ENCODE data around the gene FADS3. TPM values are rescaled to one million over a fixed set of nuclear protein-coding genes. Genes with fewer than 3 reads are reported as not detected.

The FADS3 gene
- total RNA-seq (1 to 10 TPM; 1.4 to 8.6 (median 6.2) TPM), polyA plus RNA-seq (1 to 10 TPM in 1 of 2 donors, under 1 TPM in 1; 0.31 to 1.3 TPM), total RNA-seq (3.2 reads per million, percentile 17 among the genes with 10 or more reads in this experiment)

DNA sequence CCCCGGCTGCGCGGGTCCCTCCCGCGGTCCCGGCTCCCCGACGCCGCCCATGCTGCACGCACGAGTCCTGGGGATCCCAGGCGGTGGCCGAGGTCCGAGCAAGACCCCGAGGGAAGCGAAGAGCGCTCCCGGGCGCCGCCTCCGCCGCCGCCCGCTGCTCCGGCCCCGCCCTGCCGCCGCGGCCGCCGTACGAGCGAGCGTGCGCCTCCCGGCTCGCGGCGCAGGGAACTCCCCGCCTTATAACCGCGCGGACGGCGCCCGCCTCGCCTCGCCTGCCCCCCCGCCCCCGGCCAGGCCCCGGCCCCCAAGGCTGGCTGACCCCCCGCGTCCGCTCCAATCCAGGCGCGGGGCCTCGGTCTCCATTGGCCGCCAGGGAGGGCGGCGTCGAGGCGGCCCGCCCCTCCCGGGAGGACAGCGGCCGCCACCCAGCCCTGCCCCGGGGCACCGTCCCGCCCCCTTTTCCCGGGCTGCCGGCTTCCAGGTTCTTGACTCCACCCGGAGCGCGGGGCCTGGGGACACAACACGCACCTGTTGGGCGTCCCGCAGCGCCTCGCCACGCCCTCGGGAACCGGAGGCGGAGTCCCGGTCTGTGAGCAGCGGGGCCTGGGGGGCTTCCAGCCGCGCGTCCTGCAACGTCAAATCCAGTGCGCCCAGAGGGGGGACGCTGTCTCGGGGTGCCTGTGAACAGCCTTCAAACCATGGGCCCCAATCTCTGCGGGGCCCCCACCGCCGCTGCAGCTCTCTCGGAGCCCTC is at the start of gene FADS3:
TSS of gene FADS3 (minus strand) at position 215 of the 754 bp plus-strand sequence. CDS start at position 51, 164 bp downstream.
- Mint-ChIP-seq H3K27ac (peak within 1 kb of the TSS in 7 of 9 donors; percentile 36 to 86 (median 73)), H3K4me3 (peak within 1 kb of the TSS; percentile 73 to 93 (median 82)), H3K9me3 (no peaks in the 10 kb centered on the region), H3K4me1 (peaks cover 0 to 11% (median 4%) of the 10 kb centered on the region in 7 donors), H3K36me3 (no peaks in the 10 kb centered on the region), H3K27me3 (peaks cover 0 to 10% (median 0%) of the 10 kb centered on the region in 5 donors)
- no peaks in the 10 kb centered on the region for H3K27me3 ChIP-seq (ENCODE audit: control insufficient read depth in 2 of 2, insufficient read depth in 2 of 2, low read length in 2 of 2)
- peak within 1 kb of the TSS; percentile 64 for H3K4me3 ChIP-seq (ENCODE audit: low read length)
- peaks cover 9% of the 10 kb centered on the region in 2 donors for H3K4me1 ChIP-seq (ENCODE audit: control insufficient read depth in 2 of 2, insufficient read depth in 2 of 2, low read length in 2 of 2)
- no peaks in the 10 kb centered on the region for H3K9me3 ChIP-seq (ENCODE audit: control insufficient read depth in 2 of 3, low read length in 3 of 3)
- CTCF ChIA-PET: interaction anchor here (0.9 to 1.2 kb wide), 2 partner anchors 8 to 10 kb away, joined by 3 read pairs; no protein-coding TSS in a partner anchor
- DNase-seq: peak; percentile 39 to 78 (median 45)
- intact Hi-C loops (cut with micrococcal nuclease): loop anchor here (1.0 to 5.0 kb wide), 6 partner anchors 64 to 232 kb away; partner anchors contain the start of genes FADS2 (in 1 of the 2), FEN1 (in 1 of the 2), FTH1 (in 1 of the 2) and TMEM258 (in 1 of the 2)
- ATAC-seq: peak; percentile 77
- no peaks in the 10 kb centered on the region for H3K36me3 ChIP-seq (ENCODE audit: control insufficient read depth in 2 of 3, insufficient read depth in 3 of 3, low read length in 3 of 3)
- POLR2A ChIA-PET: interaction anchor here (0.5 kb wide), 1 partner anchor 1447 kb away, joined by 4 read pairs; no protein-coding TSS in a partner anchor
- H3K27ac ChIP-seq (ENCODE audit: low read depth, low read length): peak within 1 kb of the TSS; percentile 69

DNA sequence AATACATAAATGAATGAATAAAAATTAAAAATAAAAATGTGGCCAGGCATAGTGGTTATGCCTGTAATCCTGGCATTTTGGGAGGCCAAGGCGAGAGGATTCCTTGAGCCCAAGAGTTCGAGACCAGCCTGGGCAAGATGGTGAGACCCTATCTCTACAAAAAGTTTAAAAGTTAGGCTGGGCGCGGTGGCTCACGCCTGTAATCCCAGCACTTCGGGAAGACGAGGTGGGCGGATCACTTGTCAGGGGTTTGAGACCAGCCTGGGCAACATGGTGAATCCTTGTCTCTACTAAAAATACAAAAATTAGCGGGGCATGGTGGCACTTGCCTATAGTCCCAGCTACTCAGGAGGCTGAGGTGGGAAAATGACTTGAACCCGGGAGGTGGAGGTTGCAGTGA is 49.1 kb upstream of the FADS3 start:
- peaks cover 4 to 35% (median 17%) of the 10 kb centered on the region in 5 donors for H3K27me3 Mint-ChIP-seq
- CTCF ChIA-PET: interaction anchor here (0.6 kb wide), 1 partner anchor 8 kb away, joined by 3 read pairs; no protein-coding TSS in a partner anchor

DNA sequence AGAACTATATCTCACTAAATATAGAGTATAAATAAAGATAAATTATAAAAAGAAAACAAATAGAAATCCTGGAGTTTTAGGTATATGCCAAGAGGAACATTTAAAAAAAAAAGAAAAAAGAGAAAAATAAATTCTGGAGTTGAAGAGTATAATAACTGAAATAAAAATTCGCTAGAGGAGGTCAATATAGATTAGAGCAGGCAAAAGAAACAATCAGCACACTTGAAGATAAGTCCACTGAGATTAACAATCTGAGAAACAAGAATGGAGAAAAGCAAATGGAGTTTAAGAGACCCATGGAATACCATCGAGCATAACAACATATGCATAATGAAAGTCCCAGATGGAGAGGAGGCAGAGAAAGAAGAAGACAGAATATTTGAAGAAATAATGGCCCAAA is 44.5 kb upstream of the FADS3 start:
- ATAC-seq: no peak
- no peak for DNase-seq
- ChIA-PET CTCF (interaction anchor here (1.2 kb wide), 1 partner anchor 11 kb away, joined by 4 read pairs; no protein-coding TSS in a partner anchor), POLR2A (interaction anchor here (1.2 kb wide), 1 partner anchor 105 kb away, joined by 3 read pairs; no protein-coding TSS in a partner anchor)
- H3K4me3 ChIP-seq (ENCODE audit: low read length): no peak overlapping the region
- Mint-ChIP-seq H3K4me1 (no peaks in the 10 kb centered on the region), H3K9me3 (peaks cover 5 to 42% (median 23%) of the 10 kb centered on the region in 11 donors), H3K36me3 (peaks cover 0 to 22% (median 8%) of the 10 kb centered on the region in 5 donors), H3K4me3 (no peak overlapping the region), H3K27me3 (peaks cover 27 to 44% (median 38%) of the 10 kb centered on the region in 5 donors), H3K27ac (no peak overlapping the region)
- no peaks in the 10 kb centered on the region for H3K4me1 ChIP-seq (ENCODE audit: control insufficient read depth in 2 of 2, insufficient read depth in 2 of 2, low read length in 2 of 2)
- intact Hi-C loops (cut with micrococcal nuclease): no loop called here
- H3K27ac ChIP-seq (ENCODE audit: low read depth, low read length): no peak overlapping the region
- no peaks in the 10 kb centered on the region for H3K27me3 ChIP-seq (ENCODE audit: control insufficient read depth in 2 of 2, insufficient read depth in 2 of 2, low read length in 2 of 2)
- no peaks in the 10 kb centered on the region for H3K9me3 ChIP-seq (ENCODE audit: control insufficient read depth in 2 of 3, low read length in 3 of 3)
- H3K36me3 ChIP-seq (ENCODE audit: control insufficient read depth in 2 of 3, insufficient read depth in 3 of 3, low read length in 3 of 3): no peaks in the 10 kb centered on the region

More for the DNA sequence above, 49.1 kb upstream of the FADS3 start:
- H3K4me3 ChIP-seq (ENCODE audit: low read length): no peak overlapping the region
- Mint-ChIP-seq H3K36me3 (peaks cover 0 to 11% (median 0%) of the 10 kb centered on the region in 5 donors), H3K9me3 (peaks cover 0 to 27% (median 12%) of the 10 kb centered on the region in 11 donors), H3K4me1 (no peaks in the 10 kb centered on the region), H3K4me3 (no peak overlapping the region), H3K27ac (no peak overlapping the region)
- H3K4me1 ChIP-seq (ENCODE audit: control insufficient read depth in 2 of 2, insufficient read depth in 2 of 2, low read length in 2 of 2): no peaks in the 10 kb centered on the region
- DNase-seq (no peak), ATAC-seq (no peak)
- intact Hi-C loops (cut with micrococcal nuclease): loop anchor here in 1 of 2 donors (10.0 kb wide), 1 partner anchor 114 kb away; no protein-coding TSS in a partner anchor
- no peak overlapping the region for H3K27ac ChIP-seq (ENCODE audit: low read depth, low read length)
- H3K36me3 ChIP-seq (ENCODE audit: control insufficient read depth in 2 of 3, insufficient read depth in 3 of 3, low read length in 3 of 3): no peaks in the 10 kb centered on the region
- no peaks in the 10 kb centered on the region for H3K9me3 ChIP-seq (ENCODE audit: control insufficient read depth in 2 of 3, low read length in 3 of 3)
- POLR2A ChIA-PET: interaction anchor here (0.9 kb wide), 1 partner anchor 11 kb away, joined by 4 read pairs; no protein-coding TSS in a partner anchor
- H3K27me3 ChIP-seq (ENCODE audit: control insufficient read depth in 2 of 2, insufficient read depth in 2 of 2, low read length in 2 of 2): no peaks in the 10 kb centered on the region

GRCh38 chr11:61930933-61931332 is 39.6 kb upstream of the FADS3 start:
- Mint-ChIP-seq H3K27me3 (peaks cover 20 to 27% (median 24%) of the 10 kb centered on the region in 5 donors), H3K9me3 (peaks cover 3 to 19% (median 9%) of the 10 kb centered on the region in 11 donors), H3K4me3 (no peak overlapping the region), H3K27ac (no peak overlapping the region), H3K36me3 (peaks cover 0 to 13% (median 8%) of the 10 kb centered on the region in 5 donors), H3K4me1 (no peaks in the 10 kb centered on the region)
- intact Hi-C loops (cut with micrococcal nuclease): no loop called here
- Histone ChIP-seq H3K27ac (ENCODE audit: low read depth, low read length) (no peak overlapping the region), H3K4me1 (ENCODE audit: control insufficient read depth in 2 of 2, insufficient read depth in 2 of 2, low read length in 2 of 2) (no peaks in the 10 kb centered on the region), H3K36me3 (ENCODE audit: control insufficient read depth in 2 of 3, insufficient read depth in 3 of 3, low read length in 3 of 3) (no peaks in the 10 kb centered on the region), H3K9me3 (ENCODE audit: control insufficient read depth in 2 of 3, low read length in 3 of 3) (no peaks in the 10 kb centered on the region), H3K4me3 (ENCODE audit: low read length) (no peak overlapping the region), H3K27me3 (ENCODE audit: control insufficient read depth in 2 of 2, insufficient read depth in 2 of 2, low read length in 2 of 2) (no peaks in the 10 kb centered on the region)
- CTCF ChIA-PET: interaction anchor here (1.1 kb wide), 1 partner anchor 16 kb away, joined by 4 read pairs; no protein-coding TSS in a partner anchor
- POLR2A ChIA-PET: no interaction called here
- ATAC-seq (no peak), DNase-seq (no peak)

GRCh38 chr11:61928606-61929005 is 37.3 kb upstream of the FADS3 start:
- Mint-ChIP-seq H3K27me3 (peaks cover 8 to 28% (median 13%) of the 10 kb centered on the region in 5 donors), H3K36me3 (peaks cover 0 to 11% (median 6%) of the 10 kb centered on the region in 5 donors), H3K27ac (no peak overlapping the region), H3K9me3 (peaks cover 2 to 12% (median 7%) of the 10 kb centered on the region in 11 donors), H3K4me1 (no peaks in the 10 kb centered on the region), H3K4me3 (no peak overlapping the region)
- H3K4me1 ChIP-seq (ENCODE audit: control insufficient read depth in 2 of 2, insufficient read depth in 2 of 2, low read length in 2 of 2): no peaks in the 10 kb centered on the region
- DNase-seq (no peak), ATAC-seq (no peak)
- H3K9me3 ChIP-seq (ENCODE audit: control insufficient read depth in 2 of 3, low read length in 3 of 3): no peaks in the 10 kb centered on the region
- H3K4me3 ChIP-seq (ENCODE audit: low read length): no peak overlapping the region
- H3K27me3 ChIP-seq (ENCODE audit: control insufficient read depth in 2 of 2, insufficient read depth in 2 of 2, low read length in 2 of 2): no peaks in the 10 kb centered on the region
- CTCF ChIA-PET: interaction anchor here (0.6 to 1.3 kb wide), 4 partner anchors 19 to 412 kb away, joined by 3 to 5 read pairs (median 4); no protein-coding TSS in a partner anchor
- H3K36me3 ChIP-seq (ENCODE audit: control insufficient read depth in 2 of 3, insufficient read depth in 3 of 3, low read length in 3 of 3): no peaks in the 10 kb centered on the region
- intact Hi-C loops (cut with micrococcal nuclease): no loop called here
- POLR2A ChIA-PET: no interaction called here
- H3K27ac ChIP-seq (ENCODE audit: low read depth, low read length): no peak overlapping the region

DNA sequence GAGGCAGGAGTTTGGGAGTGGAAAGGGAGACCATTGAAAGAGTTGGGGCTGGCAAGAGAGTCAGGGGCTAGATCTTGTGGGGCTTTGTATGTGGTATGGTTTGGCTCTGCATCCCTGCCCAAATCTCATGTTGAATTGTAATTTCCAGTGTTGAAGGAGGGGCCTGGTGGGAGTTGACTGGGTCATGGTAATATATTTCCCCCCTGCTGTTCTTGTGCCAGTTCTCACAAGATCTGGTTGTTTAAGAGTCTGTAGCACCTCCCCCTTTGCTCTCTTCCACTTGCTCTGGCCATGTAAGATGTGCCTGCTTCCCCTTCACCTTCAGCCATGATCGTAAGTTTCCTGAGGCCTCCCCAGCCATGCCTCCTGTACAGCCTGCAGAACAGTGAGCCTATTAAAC is 36.2 kb upstream of the FADS3 start:
- Histone ChIP-seq H3K4me3 (ENCODE audit: low read length) (no peak overlapping the region), H3K4me1 (ENCODE audit: control insufficient read depth in 2 of 2, insufficient read depth in 2 of 2, low read length in 2 of 2) (no peaks in the 10 kb centered on the region), H3K27ac (ENCODE audit: low read depth, low read length) (no peak overlapping the region), H3K27me3 (ENCODE audit: control insufficient read depth in 2 of 2, insufficient read depth in 2 of 2, low read length in 2 of 2) (no peaks in the 10 kb centered on the region), H3K9me3 (ENCODE audit: control insufficient read depth in 2 of 3, low read length in 3 of 3) (no peaks in the 10 kb centered on the region), H3K36me3 (ENCODE audit: control insufficient read depth in 2 of 3, insufficient read depth in 3 of 3, low read length in 3 of 3) (no peaks in the 10 kb centered on the region)
- Mint-ChIP-seq H3K27ac (no peak overlapping the region), H3K4me3 (no peak overlapping the region), H3K9me3 (peaks cover 0 to 4% (median 0%) of the 10 kb centered on the region in 11 donors), H3K36me3 (peaks cover 0 to 6% (median 0%) of the 10 kb centered on the region in 5 donors), H3K4me1 (no peaks in the 10 kb centered on the region), H3K27me3 (peaks cover 0 to 23% (median 8%) of the 10 kb centered on the region in 5 donors)
- CTCF ChIA-PET: no interaction called here
- DNase-seq: no peak
- no peak for ATAC-seq
- intact Hi-C loops (cut with micrococcal nuclease): no loop called here
- POLR2A ChIA-PET: no interaction called here

All from naive thymus-derived CD4-positive, alpha-beta T cell (primary cell).